ENCODE data around the gene NAT16. TPM values are rescaled to one million over a fixed set of nuclear protein-coding genes. Genes with fewer than 3 reads are reported as not detected.
A peak's percentile ranks its signal among the peaks of the same experiment; 100 is the strongest.
"Not testable (repeated sequence)": the region's sequence is repeated elsewhere in the genome, so short reads cannot be mapped to it uniquely, and the experiment has no call there.

Gene NAT16
- total RNA-seq, 1 donor from 2014 or later, result not detected

- Mint-ChIP-seq H3K4me1 (peaks cover 51% of the 10 kb centered on the region), H3K27ac (no peak overlapping the region)
- no peaks in the 10 kb centered on the region for H3K79me2 ChIP-seq (ENCODE audit: low read depth)
These were observed 56.4 kb downstream of the NAT16 start for GRCh38 chr7:101123703-101124068.

GRCh38 chr7:101122933-101123702 is 57.0 kb downstream of the NAT16 start:
- Mint-ChIP-seq H3K4me1 (peaks cover 51% of the 10 kb centered on the region), H3K4me3 (peak overlapping the region; percentile 18), H3K27me3 (ENCODE audit: insufficient read depth, low read depth) (peaks cover 20% of the 10 kb centered on the region), H3K9me3 (peaks cover 10% of the 10 kb centered on the region), H3K36me3 (no peaks in the 10 kb centered on the region), H3K27ac (no peak overlapping the region)
- Histone ChIP-seq H3K4me1 (peaks cover 27% of the 10 kb centered on the region), H3K9ac (no peak overlapping the region), H3K4me3 (no peak overlapping the region), H3F3A (ENCODE audit: low read depth) (peaks cover 18% of the 10 kb centered on the region), H4K20me1 (ENCODE audit: low read depth) (no peaks in the 10 kb centered on the region), H3K9me3 (ENCODE audit: low read depth) (no peaks in the 10 kb centered on the region), H3K27ac (no peak overlapping the region), H3K27me3 (no peaks in the 10 kb centered on the region), H2AFZ (replicated peaks) (no peak overlapping the region), H3K4me2 (peak overlapping the region; percentile 10), H3K36me3 (no peaks in the 10 kb centered on the region), H3K79me2 (ENCODE audit: low read depth) (no peaks in the 10 kb centered on the region)
- no peak for DNase-seq (ENCODE audit: low spot score)
- no peak for TF ChIP-seq EZH2 (IDR thresholded peaks at IDR 0.05)
- no peak for TF ChIP-seq EZH2phosphoT487 (IDR thresholded peaks at IDR 0.05)
- TF ChIP-seq CTCF (IDR thresholded peaks at IDR 0.05), result no peak

More at GRCh38 chr7:101123703-101124068, 56.4 kb downstream of the NAT16 start:
- no peak for DNase-seq (ENCODE audit: low spot score)
- Histone ChIP-seq H3K4me3 (no peak overlapping the region), H4K20me1 (ENCODE audit: low read depth) (no peaks in the 10 kb centered on the region), H2AFZ (replicated peaks) (no peak overlapping the region), H3K4me2 (no peak overlapping the region), H3K36me3 (no peaks in the 10 kb centered on the region), H3K9ac (no peak overlapping the region), H3F3A (ENCODE audit: low read depth) (peaks cover 18% of the 10 kb centered on the region), H3K27ac (no peak overlapping the region), H3K4me1 (peaks cover 27% of the 10 kb centered on the region), H3K27me3 (no peaks in the 10 kb centered on the region), H3K9me3 (ENCODE audit: low read depth) (no peaks in the 10 kb centered on the region)
- Mint-ChIP-seq H3K4me3 (no peak overlapping the region), H3K9me3 (peaks cover 10% of the 10 kb centered on the region), H3K27me3 (ENCODE audit: insufficient read depth, low read depth) (peaks cover 18% of the 10 kb centered on the region), H3K36me3 (no peaks in the 10 kb centered on the region)
- TF ChIP-seq CTCF (IDR thresholded peaks at IDR 0.05), result no peak
- no peak for TF ChIP-seq EZH2 (IDR thresholded peaks at IDR 0.05)
- no peak for TF ChIP-seq EZH2phosphoT487 (IDR thresholded peaks at IDR 0.05)

DNA sequence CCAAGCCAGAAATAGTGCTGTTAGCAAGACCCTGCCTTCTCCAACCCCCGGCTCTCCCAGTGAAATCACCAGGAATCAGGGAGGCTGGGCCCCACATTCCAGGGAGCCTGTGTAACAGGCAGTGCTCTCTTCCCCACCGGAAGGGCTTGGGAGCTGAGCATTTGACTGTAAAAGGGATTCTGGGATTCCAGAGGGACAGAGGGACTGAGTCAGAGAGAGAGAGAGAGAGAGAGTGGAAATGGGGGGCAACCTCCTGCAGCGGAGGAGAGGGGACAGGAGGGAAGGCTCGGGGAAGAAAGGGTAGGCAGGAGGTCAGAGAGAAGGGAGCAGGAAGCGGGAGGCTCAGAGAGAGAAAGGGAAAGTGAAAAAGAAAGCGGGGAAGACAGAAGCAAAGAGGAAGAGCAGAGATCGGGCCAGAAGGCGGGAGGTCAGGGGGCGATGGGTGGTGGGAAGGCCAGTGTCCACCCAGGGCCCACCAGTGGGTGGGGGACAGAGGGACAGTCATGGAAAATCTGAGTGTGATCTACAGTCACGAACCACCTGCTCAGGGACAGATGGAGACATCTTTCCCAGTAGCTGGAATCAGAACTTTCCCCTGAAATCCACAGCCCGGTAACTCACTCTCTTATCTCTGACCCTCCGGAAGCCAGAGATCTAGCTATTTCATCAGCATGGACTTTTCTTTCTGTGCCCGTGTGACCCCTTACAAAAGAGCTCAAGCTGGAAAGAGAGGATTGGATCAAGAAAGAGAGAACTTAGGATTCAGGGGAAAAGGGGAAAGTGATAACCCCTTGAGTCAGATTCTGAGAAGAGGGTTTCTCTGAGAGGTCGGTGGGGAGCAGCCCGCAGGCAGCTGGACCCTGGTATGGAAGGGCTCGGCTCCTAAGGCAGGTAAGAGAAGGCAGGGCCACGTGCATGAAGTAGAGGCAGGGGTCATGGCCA is 57.8 kb downstream of the NAT16 start:
- H3K9me3 Mint-ChIP-seq, result peaks cover 10% of the 10 kb centered on the region
- Histone ChIP-seq H2AFZ (replicated peaks) (peak overlapping the region; percentile 100), H3K9me3 (ENCODE audit: low read depth) (no peaks in the 10 kb centered on the region), H3K4me1 (peaks cover 21% of the 10 kb centered on the region), H4K20me1 (ENCODE audit: low read depth) (no peaks in the 10 kb centered on the region), H3K36me3 (no peaks in the 10 kb centered on the region), H3K4me2 (peak overlapping the region; percentile 10), H3F3A (ENCODE audit: low read depth) (peaks cover 11% of the 10 kb centered on the region), H3K9ac (no peak overlapping the region), H3K79me2 (ENCODE audit: low read depth) (no peaks in the 10 kb centered on the region), H3K4me3 (no peak overlapping the region), H3K27ac (no peak overlapping the region), H3K27me3 (no peaks in the 10 kb centered on the region)
- peaks cover 49% of the 10 kb centered on the region for H3K4me1 Mint-ChIP-seq
- no peak overlapping the region for H3K4me3 Mint-ChIP-seq
- DNase-seq (ENCODE audit: low spot score), result peak; percentile 32
- H3K27me3 Mint-ChIP-seq (ENCODE audit: insufficient read depth, low read depth), result peaks cover 20% of the 10 kb centered on the region
- no peaks in the 10 kb centered on the region for H3K36me3 Mint-ChIP-seq
- peak overlapping the region; percentile 64 for H3K27ac Mint-ChIP-seq
- no peak for TF ChIP-seq EZH2 (IDR thresholded peaks at IDR 0.05)
- TF ChIP-seq CTCF (IDR thresholded peaks at IDR 0.05), result no peak
- no peak for TF ChIP-seq EZH2phosphoT487 (IDR thresholded peaks at IDR 0.05)

- not testable (repeated sequence) for H3K36me3 Mint-ChIP-seq; H3K4me3 ChIP-seq; H3K9me3 Mint-ChIP-seq; H3K27me3 ChIP-seq; H3K9ac ChIP-seq; H4K20me1 ChIP-seq (ENCODE audit: low read depth); H3K9me3 ChIP-seq (ENCODE audit: low read depth); H3K27ac ChIP-seq; H3K36me3 ChIP-seq; H3K27ac Mint-ChIP-seq; DNase-seq (ENCODE audit: low spot score); H3K79me2 ChIP-seq (ENCODE audit: low read depth); H3K4me3 Mint-ChIP-seq; H3F3A ChIP-seq (ENCODE audit: low read depth)
- Mint-ChIP-seq H3K27me3 (ENCODE audit: insufficient read depth, low read depth) (peaks cover 20% of the 10 kb centered on the region), H3K4me1 (peaks cover 42% of the 10 kb centered on the region)
- Histone ChIP-seq H2AFZ (replicated peaks) (peak overlapping the region; percentile 100), H3K4me1 (peaks cover 15% of the 10 kb centered on the region), H3K4me2 (peak overlapping the region; percentile 10)
These were observed 58.5 kb downstream of the NAT16 start for GRCh38 chr7:101121631-101121990.

All from neural progenitor cell (in vitro differentiated cells).